Uterus (tissue), 2 donors: ENCODE measurements around the gene RBM22.
"Not testable (repeated sequence)": the region's sequence is repeated elsewhere in the genome, so short reads cannot be mapped to it uniquely, and the experiment has no call there.

Experiments
- POLR2A ChIP-seq, 2 donors: fragments of 450-650 bp; IDR thresholded peaks; one replicate each; pipeline ENCODE4 v1.6.1; 2016; ENCODE audit warnings: antibody characterized with exemption in 2 of 2, mild to moderate bottlenecking in 1 of 2, moderate library complexity in 1 of 2
- TF ChIP-seq, protein P1 (sequence below), 4 experiments: fragments of 200-600 bp in 2 of 4; fragments of 450-650 bp in 2 of 4; sonication (generic) in 2 of 4; IDR thresholded peaks; one replicate each; pipeline ENCODE4 v1.5.1; 2016 to 2019; ENCODE audit warnings: antibody characterized with exemption in 4 of 4, mild to moderate bottlenecking in 2 of 4, moderate library complexity in 1 of 4

DNA sequence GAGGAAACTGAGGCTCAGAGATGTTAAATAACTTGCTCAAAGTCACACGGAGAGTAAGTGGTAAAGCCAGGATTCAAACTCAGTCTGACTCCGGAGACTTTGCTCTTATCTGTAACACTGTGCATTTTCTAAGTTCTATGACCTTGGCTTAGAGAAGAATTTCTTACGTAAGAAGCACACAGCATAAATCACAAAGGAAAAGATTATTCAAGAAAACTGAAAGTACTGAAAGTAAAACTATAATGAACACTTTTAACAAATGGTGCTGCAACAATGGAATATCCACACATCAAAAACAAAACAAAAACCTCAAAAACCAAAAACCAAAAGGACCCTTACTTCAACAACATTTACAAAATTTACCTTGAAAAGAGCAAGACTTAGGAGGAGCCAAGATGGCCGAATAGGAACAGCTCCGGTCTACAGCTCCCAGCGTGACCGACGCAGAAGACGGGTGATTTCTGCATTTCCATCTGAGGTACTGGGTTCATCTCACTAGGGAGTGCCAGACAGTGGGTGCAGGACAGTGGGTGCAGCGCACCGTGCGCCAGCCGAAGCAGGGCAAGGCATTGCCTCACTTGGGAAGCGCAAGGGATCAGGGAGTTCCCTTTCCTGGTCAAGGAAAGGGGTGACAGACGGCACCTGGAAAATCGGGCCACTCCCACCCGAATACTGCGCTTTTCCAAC is 41.7 kb upstream of the RBM22 start:
- TF ChIP-seq, protein P1, sequence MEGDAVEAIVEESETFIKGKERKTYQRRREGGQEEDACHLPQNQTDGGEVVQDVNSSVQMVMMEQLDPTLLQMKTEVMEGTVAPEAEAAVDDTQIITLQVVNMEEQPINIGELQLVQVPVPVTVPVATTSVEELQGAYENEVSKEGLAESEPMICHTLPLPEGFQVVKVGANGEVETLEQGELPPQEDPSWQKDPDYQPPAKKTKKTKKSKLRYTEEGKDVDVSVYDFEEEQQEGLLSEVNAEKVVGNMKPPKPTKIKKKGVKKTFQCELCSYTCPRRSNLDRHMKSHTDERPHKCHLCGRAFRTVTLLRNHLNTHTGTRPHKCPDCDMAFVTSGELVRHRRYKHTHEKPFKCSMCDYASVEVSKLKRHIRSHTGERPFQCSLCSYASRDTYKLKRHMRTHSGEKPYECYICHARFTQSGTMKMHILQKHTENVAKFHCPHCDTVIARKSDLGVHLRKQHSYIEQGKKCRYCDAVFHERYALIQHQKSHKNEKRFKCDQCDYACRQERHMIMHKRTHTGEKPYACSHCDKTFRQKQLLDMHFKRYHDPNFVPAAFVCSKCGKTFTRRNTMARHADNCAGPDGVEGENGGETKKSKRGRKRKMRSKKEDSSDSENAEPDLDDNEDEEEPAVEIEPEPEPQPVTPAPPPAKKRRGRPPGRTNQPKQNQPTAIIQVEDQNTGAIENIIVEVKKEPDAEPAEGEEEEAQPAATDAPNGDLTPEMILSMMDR (IDR thresholded peaks at IDR 0.05): not testable (repeated sequence)
- not testable (repeated sequence) for TF ChIP-seq POLR2A (IDR thresholded peaks at IDR 0.05)
